DOHH2 (cell line): ENCODE results near the gene HIBCH.

ENCODE experiments used
- H3F3A ChIP-seq: fragments of 200-600 bp; sonication (generic), shearing (Covaris generic); 2 replicates; pipeline ENCODE4 v1.6.0; 2016; ENCODE audit warnings: antibody characterized with exemption, mild to moderate bottlenecking; ENCODE audit not compliant: control insufficient read depth, insufficient read depth
- H3K27ac ChIP-seq: fragments of 200-600 bp; sonication (generic); 2 replicates; pipeline ENCODE4 v1.5.1; 2014; ENCODE audit warnings: low read depth, mild to moderate bottlenecking, low read length, moderate library complexity
- H3K27me3 ChIP-seq: fragments of 200-600 bp; sonication (generic); 2 replicates; pipeline ENCODE4 v1.6.1; 2014; ENCODE audit warnings: mild to moderate bottlenecking, low read length, mixed read lengths; ENCODE audit not compliant: control insufficient read depth
- H3K36me3 ChIP-seq: fragments of 200-600 bp; sonication (generic); 2 replicates; pipeline ENCODE4 v1.6.1; 2014; ENCODE audit warnings: mild to moderate bottlenecking, low read length, moderate library complexity, mixed read lengths; ENCODE audit not compliant: control insufficient read depth
- H3K4me1 ChIP-seq: fragments of 200-600 bp; sonication (generic); 2 replicates; pipeline ENCODE4 v1.6.1; 2014; ENCODE audit warnings: mild to moderate bottlenecking, low read length, mixed read lengths; ENCODE audit not compliant: control insufficient read depth
- H3K4me2 ChIP-seq: fragments of 200-600 bp; sonication (generic); 2 replicates; pipeline ENCODE4 v1.6.0; 2014; ENCODE audit warnings: mild to moderate bottlenecking, low read length, moderate library complexity
- H3K4me3 ChIP-seq: fragments of 200-600 bp; sonication (generic); 2 replicates; pipeline ENCODE4 v1.5.1; 2014; ENCODE audit warnings: mild to moderate bottlenecking, low read length, mixed read lengths
- H3K79me2 ChIP-seq: fragments of 200-600 bp; sonication (generic); 2 replicates; pipeline ENCODE4 v1.6.1; 2014; ENCODE audit warnings: mild to moderate bottlenecking, low read length, mixed read lengths; ENCODE audit not compliant: control insufficient read depth
- H3K9me2 ChIP-seq: fragments of 200-600 bp; sonication (generic); replicated peaks from 2 replicates; pipeline ENCODE4 v1.6.1; 2014; ENCODE audit warnings: mild to moderate bottlenecking, low read length, mixed read lengths; ENCODE audit not compliant: control insufficient read depth
- H3K9me3 ChIP-seq: fragments of 200-600 bp; sonication (generic); 2 replicates; pipeline ENCODE4 v1.6.1; 2014; ENCODE audit warnings: antibody characterized with exemption, low read length, mixed read lengths; ENCODE audit not compliant: control insufficient read depth, insufficient read depth
- H4K20me1 ChIP-seq: fragments of 200-600 bp; sonication (generic); 2 replicates; pipeline ENCODE4 v1.6.0; 2014; ENCODE audit warnings: low read depth, mild to moderate bottlenecking, antibody characterized with exemption, low read length, moderate library complexity; ENCODE audit not compliant: control insufficient read depth, insufficient read depth
- EZH2phosphoT487 ChIP-seq: fragments of 200-600 bp; sonication (generic); IDR thresholded peaks from 2 replicates; pipeline ENCODE4 v1.6.1; 2017; ENCODE audit warnings: borderline replicate concordance, mild to moderate bottlenecking, antibody characterized with exemption, low read length, moderate library complexity, mixed read lengths
- TF ChIP-seq, protein P1 (sequence below): fragments of 200-600 bp; sonication (generic); IDR thresholded peaks from one replicate; pipeline ENCODE4 v1.5.1; 2014; ENCODE audit warnings: antibody characterized with exemption, mild to moderate bottlenecking, low read depth, low read length; ENCODE audit not compliant: poor library complexity, severe bottlenecking

Gene HIBCH

GRCh38 chr2:190202604-190203003, 117.0 kb downstream of the HIBCH start:
- Histone ChIP-seq H3K36me3 (peaks cover 30% of the 10 kb centered on the region), H3K9me2 (no peaks in the 10 kb centered on the region)

GRCh38 chr2:190202018-190202417, 117.6 kb downstream of the HIBCH start:
- Histone ChIP-seq H3K27me3 (no peaks in the 10 kb centered on the region), H4K20me1 (no peaks in the 10 kb centered on the region), H3K4me1 (peaks cover 17% of the 10 kb centered on the region), H3K4me2 (no peak overlapping the region), H3K9me2 (no peaks in the 10 kb centered on the region), H3K9me3 (no peaks in the 10 kb centered on the region), H3K36me3 (peaks cover 34% of the 10 kb centered on the region), H3K79me2 (peaks cover 4% of the 10 kb centered on the region; the same call in 1 of the 2 replicates), H3K27ac (no peak overlapping the region), H3K4me3 (no peak overlapping the region), H3F3A (no peaks in the 10 kb centered on the region)
- no peak for TF ChIP-seq EZH2phosphoT487
- TF ChIP-seq, protein P1, sequence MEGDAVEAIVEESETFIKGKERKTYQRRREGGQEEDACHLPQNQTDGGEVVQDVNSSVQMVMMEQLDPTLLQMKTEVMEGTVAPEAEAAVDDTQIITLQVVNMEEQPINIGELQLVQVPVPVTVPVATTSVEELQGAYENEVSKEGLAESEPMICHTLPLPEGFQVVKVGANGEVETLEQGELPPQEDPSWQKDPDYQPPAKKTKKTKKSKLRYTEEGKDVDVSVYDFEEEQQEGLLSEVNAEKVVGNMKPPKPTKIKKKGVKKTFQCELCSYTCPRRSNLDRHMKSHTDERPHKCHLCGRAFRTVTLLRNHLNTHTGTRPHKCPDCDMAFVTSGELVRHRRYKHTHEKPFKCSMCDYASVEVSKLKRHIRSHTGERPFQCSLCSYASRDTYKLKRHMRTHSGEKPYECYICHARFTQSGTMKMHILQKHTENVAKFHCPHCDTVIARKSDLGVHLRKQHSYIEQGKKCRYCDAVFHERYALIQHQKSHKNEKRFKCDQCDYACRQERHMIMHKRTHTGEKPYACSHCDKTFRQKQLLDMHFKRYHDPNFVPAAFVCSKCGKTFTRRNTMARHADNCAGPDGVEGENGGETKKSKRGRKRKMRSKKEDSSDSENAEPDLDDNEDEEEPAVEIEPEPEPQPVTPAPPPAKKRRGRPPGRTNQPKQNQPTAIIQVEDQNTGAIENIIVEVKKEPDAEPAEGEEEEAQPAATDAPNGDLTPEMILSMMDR = no peak

More at GRCh38 chr2:190202604-190203003, 117.0 kb downstream of the HIBCH start:
- no peaks in the 10 kb centered on the region for H3K27me3 ChIP-seq
- TF ChIP-seq EZH2phosphoT487 = no peak
- TF ChIP-seq, protein P1 = no peak
- H3K4me1 ChIP-seq = peaks cover 23% of the 10 kb centered on the region
- no peaks in the 10 kb centered on the region for H3F3A ChIP-seq
- H3K4me2 ChIP-seq = no peak overlapping the region
- no peaks in the 10 kb centered on the region for H3K9me3 ChIP-seq
- H3K79me2 ChIP-seq = no peaks in the 10 kb centered on the region; the same call in 1 of the 2 replicates
- no peak overlapping the region for H3K4me3 ChIP-seq
- no peaks in the 10 kb centered on the region for H4K20me1 ChIP-seq
- H3K27ac ChIP-seq = no peak overlapping the region

DNA sequence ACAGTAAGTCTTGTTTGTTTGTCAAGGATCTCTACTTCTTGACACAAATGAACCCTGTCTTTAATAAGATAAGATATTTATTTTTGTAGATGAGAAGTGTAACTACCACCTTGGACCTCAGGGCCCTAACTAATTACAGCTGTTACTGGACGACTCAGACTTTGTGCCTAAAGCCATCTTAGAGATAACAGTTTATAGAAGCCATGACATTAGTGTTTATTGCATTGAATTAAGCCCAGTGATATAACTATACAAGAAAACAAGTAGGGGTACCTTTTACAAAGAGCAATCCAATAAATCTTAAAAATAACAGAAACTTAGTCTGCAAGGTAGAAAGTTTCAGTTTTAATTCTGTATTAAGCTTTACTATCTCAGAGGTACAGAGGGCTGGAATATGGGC, 119.0 kb downstream of the HIBCH start:
- Histone ChIP-seq H3K4me2 (no peak overlapping the region), H3K36me3 (peaks cover 44% of the 10 kb centered on the region), H3F3A (no peaks in the 10 kb centered on the region), H3K9me2 (no peaks in the 10 kb centered on the region), H3K27ac (no peak overlapping the region), H4K20me1 (no peaks in the 10 kb centered on the region), H3K79me2 (peaks cover 16% of the 10 kb centered on the region), H3K9me3 (no peaks in the 10 kb centered on the region), H3K27me3 (no peaks in the 10 kb centered on the region), H3K4me1 (peaks cover 9% of the 10 kb centered on the region), H3K4me3 (no peak overlapping the region)
- TF ChIP-seq, protein P1 = no peak
- TF ChIP-seq EZH2phosphoT487 = no peak

GRCh38 chr2:190199530-190199929, 120.1 kb downstream of the HIBCH start:
- H3K4me3 ChIP-seq = no peak overlapping the region
- no peaks in the 10 kb centered on the region for H3K9me2 ChIP-seq

More at GRCh38 chr2:190199530-190199929, 120.1 kb downstream of the HIBCH start:
- peaks cover 27% of the 10 kb centered on the region for H3K79me2 ChIP-seq
- no peak overlapping the region for H3K27ac ChIP-seq
- no peaks in the 10 kb centered on the region for H3K9me3 ChIP-seq
- no peaks in the 10 kb centered on the region for H3F3A ChIP-seq
- no peak overlapping the region for H3K4me2 ChIP-seq
- TF ChIP-seq, protein P1 = no peak
- no peak for TF ChIP-seq EZH2phosphoT487
- H3K36me3 ChIP-seq = peaks cover 51% of the 10 kb centered on the region
- H4K20me1 ChIP-seq = no peaks in the 10 kb centered on the region
- H3K4me1 ChIP-seq = peaks cover 17% of the 10 kb centered on the region
- H3K27me3 ChIP-seq = no peaks in the 10 kb centered on the region
